ENCODE data around the gene GNS. TPM values are rescaled to one million over a fixed set of nuclear protein-coding genes. Genes with fewer than 3 reads are reported as not detected.
A peak's percentile ranks its signal among the peaks of the same experiment; 100 is the strongest.

GNS gene
- total RNA-seq, 1 experiment from 2014 or later = 54.7 TPM

GRCh38 chr12:64681200-64682052 lies 77.8 kb downstream of the GNS start:
- BruUV-seq (replicated peaks) = no TSS peak
- Mint-ChIP-seq H3K27ac (ENCODE audit: low read depth, unreplicated experiment) (peak overlapping the region; percentile 87), H3K4me3 (ENCODE audit: unreplicated experiment) (no peak overlapping the region), H3K9me3 (ENCODE audit: unreplicated experiment) (no peaks in the 10 kb centered on the region), H3K27me3 (ENCODE audit: insufficient read depth, unreplicated experiment) (no peaks in the 10 kb centered on the region), H3K4me1 (ENCODE audit: insufficient read depth, unreplicated experiment) (peaks cover 31% of the 10 kb centered on the region), H3K36me3 (ENCODE audit: insufficient read depth, unreplicated experiment) (peaks cover 12% of the 10 kb centered on the region)
- CTCF ChIA-PET = interaction anchor here (0.5 to 10.7 kb wide), 8 partner anchors 13 to 856 kb away, joined by 3 to 98 read pairs (median 7); partner anchors contain the start of gene RASSF3
- intact Hi-C loops (cut with micrococcal nuclease) = no loop called here
- POLR2A ChIA-PET = interaction anchor here (0.5 to 5.4 kb wide), 7 partner anchors 11 to 72 kb away, joined by 3 to 124 read pairs (median 10); partner anchors contain the start of gene RASSF3
- DNase-seq (ENCODE audit: unreplicated experiment) = no peak
- no peak for TF ChIP-seq CTCF (IDR thresholded peaks at IDR 0.05; ENCODE audit: unreplicated experiment)

GRCh38 chr12:64680235-64680634 lies 79.0 kb downstream of the GNS start:
- peak; percentile 46 for DNase-seq (ENCODE audit: unreplicated experiment)
- BruUV-seq (replicated peaks) = TSS peak; percentile 71
- POLR2A ChIA-PET = interaction anchor here (0.7 to 5.4 kb wide), 19 partner anchors 8 to 171 kb away, joined by 3 to 124 read pairs (median 4); partner anchors contain the start of gene RASSF3
- intact Hi-C loops (cut with micrococcal nuclease) = no loop called here
- Mint-ChIP-seq H3K27me3 (ENCODE audit: insufficient read depth, unreplicated experiment) (no peaks in the 10 kb centered on the region), H3K27ac (ENCODE audit: low read depth, unreplicated experiment) (peak overlapping the region; percentile 87), H3K36me3 (ENCODE audit: insufficient read depth, unreplicated experiment) (peaks cover 3% of the 10 kb centered on the region), H3K4me3 (ENCODE audit: unreplicated experiment) (peak overlapping the region; percentile 60), H3K4me1 (ENCODE audit: insufficient read depth, unreplicated experiment) (peaks cover 37% of the 10 kb centered on the region), H3K9me3 (ENCODE audit: unreplicated experiment) (no peaks in the 10 kb centered on the region)
- no peak for TF ChIP-seq CTCF (IDR thresholded peaks at IDR 0.05; ENCODE audit: unreplicated experiment)
- CTCF ChIA-PET = interaction anchor here (0.6 to 10.7 kb wide), 13 partner anchors 10 to 143 kb away, joined by 3 to 98 read pairs (median 4); partner anchors contain the start of gene RASSF3

- TF ChIP-seq CTCF (IDR thresholded peaks at IDR 0.05; ENCODE audit: unreplicated experiment) = no peak
- ChIA-PET POLR2A (interaction anchor here (0.5 to 5.4 kb wide), 21 partner anchors 9 to 1244 kb away, joined by 3 to 124 read pairs (median 4); partner anchors contain the start of gene RASSF3), CTCF (interaction anchor here (0.6 to 10.7 kb wide), 12 partner anchors 10 to 142 kb away, joined by 3 to 98 read pairs (median 4); partner anchors contain the start of gene RASSF3)
- Mint-ChIP-seq H3K27me3 (ENCODE audit: insufficient read depth, unreplicated experiment) (no peaks in the 10 kb centered on the region), H3K4me3 (ENCODE audit: unreplicated experiment) (peak overlapping the region; percentile 60), H3K27ac (ENCODE audit: low read depth, unreplicated experiment) (peak overlapping the region; percentile 87), H3K4me1 (ENCODE audit: insufficient read depth, unreplicated experiment) (peaks cover 38% of the 10 kb centered on the region), H3K36me3 (ENCODE audit: insufficient read depth, unreplicated experiment) (no peaks in the 10 kb centered on the region), H3K9me3 (ENCODE audit: unreplicated experiment) (no peaks in the 10 kb centered on the region)
- peak; percentile 96 for DNase-seq (ENCODE audit: unreplicated experiment)
- no TSS peak for BruUV-seq (replicated peaks)
- intact Hi-C loops (cut with micrococcal nuclease) = loop anchor here (1.0 to 2.0 kb wide), 5 partner anchors 8 to 130 kb away; no protein-coding TSS in a partner anchor
Measured at GRCh38 chr12:64679487-64680001, 79.7 kb downstream of the GNS start.

GRCh38 chr12:64678835-64679234 lies 80.4 kb downstream of the GNS start:
- intact Hi-C loops (cut with micrococcal nuclease) = loop anchor here (1.0 to 2.0 kb wide), 5 partner anchors 8 to 130 kb away; no protein-coding TSS in a partner anchor
- ChIA-PET CTCF (interaction anchor here (0.8 to 10.7 kb wide), 7 partner anchors 9 to 130 kb away, joined by 3 to 98 read pairs (median 5); partner anchors contain the start of gene RASSF3), POLR2A (interaction anchor here (0.9 to 5.4 kb wide), 10 partner anchors 8 to 84 kb away, joined by 3 to 124 read pairs (median 10); partner anchors contain the start of gene RASSF3)
- no peak for DNase-seq (ENCODE audit: unreplicated experiment)
- Mint-ChIP-seq H3K4me3 (ENCODE audit: unreplicated experiment) (no peak overlapping the region), H3K36me3 (ENCODE audit: insufficient read depth, unreplicated experiment) (no peaks in the 10 kb centered on the region), H3K4me1 (ENCODE audit: insufficient read depth, unreplicated experiment) (peaks cover 44% of the 10 kb centered on the region), H3K27me3 (ENCODE audit: insufficient read depth, unreplicated experiment) (no peaks in the 10 kb centered on the region), H3K9me3 (ENCODE audit: unreplicated experiment) (no peaks in the 10 kb centered on the region), H3K27ac (ENCODE audit: low read depth, unreplicated experiment) (peak overlapping the region; percentile 87)
- BruUV-seq (replicated peaks) = no TSS peak
- TF ChIP-seq CTCF (IDR thresholded peaks at IDR 0.05; ENCODE audit: unreplicated experiment) = no peak

Data from MCF 10A (cell line).